Aorta (tissue), 5 donors: ENCODE data around the gene PROS1. TPM values are rescaled to one million over a fixed set of nuclear protein-coding genes. Genes with fewer than 3 reads are reported as not detected.
A peak's percentile ranks its signal among the peaks of the same experiment; 100 is the strongest.
"Not testable (repeated sequence)": the region's sequence is repeated elsewhere in the genome, so short reads cannot be mapped to it uniquely, and the experiment has no call there.

ENCODE experiments used
- ATAC-seq: fragments of 200-7000 bp; cut with Tn5 transposase; one replicate; pipeline ENCODE4 v1.9.1; 2022; ENCODE audit warnings: moderate library complexity; ENCODE audit not compliant: low FRiP score
- DNase-seq, 2 donors: peaks; one replicate each; pipeline ENCODE4 v3.0.0-alpha.2; 2020
- H3K27ac ChIP-seq, 2 donors: one replicate each; pipeline ENCODE4 v1.5.1; 2013; ENCODE audit warnings: low read length in 2 of 2, mild to moderate bottlenecking in 2 of 2, moderate library complexity in 2 of 2, control low read depth in 1 of 2, inconsistent platforms in 1 of 2, low read depth in 1 of 2
- H3K27me3 ChIP-seq, 2 donors: one replicate each; pipeline ENCODE4 v1.6.1; 2013; ENCODE audit warnings: control low read depth in 1 of 2, low read length in 1 of 2, mild to moderate bottlenecking in 1 of 2, moderate library complexity in 1 of 2; ENCODE audit not compliant: insufficient read depth in 2 of 2, control insufficient read depth in 1 of 2
- H3K36me3 ChIP-seq, 2 donors: one replicate each; pipeline ENCODE4 v1.6.1; 2013; ENCODE audit warnings: control low read depth in 1 of 2, low read length in 1 of 2, mild to moderate bottlenecking in 1 of 2; ENCODE audit not compliant: insufficient read depth in 2 of 2, control insufficient read depth in 1 of 2
- H3K4me1 ChIP-seq, 2 donors: one replicate each; pipeline ENCODE4 v1.6.1; 2013; ENCODE audit warnings: low read length in 2 of 2, control low read depth in 1 of 2, mild to moderate bottlenecking in 1 of 2, moderate library complexity in 1 of 2; ENCODE audit not compliant: insufficient read depth in 2 of 2, control insufficient read depth in 1 of 2
- H3K4me3 ChIP-seq, 2 donors: one replicate each; pipeline ENCODE4 v1.5.1; 2013; ENCODE audit warnings: low read length in 2 of 2, control low read depth in 1 of 2, mild to moderate bottlenecking in 1 of 2
- H3K9me3 ChIP-seq: one replicate; pipeline ENCODE4 v1.6.1; 2013; ENCODE audit warnings: mild to moderate bottlenecking, low read length; ENCODE audit not compliant: control insufficient read depth
- WGBS, 2 donors: extraction: QIAGEN DNeasy Blood & Tissue Kit; methylation state at CpG; one replicate each; pipeline ENCODE4 v1.1.7; 2013; 5-methylcytosine and 5-hydroxymethylcytosine counted together
- intact Hi-C, 2 donors: fragments of 100-400 bp; cut with DNase I; formaldehyde crosslinking; loops; one replicate each; pipeline versions ENCODE4 v1.14.2 to v1.15.0; 2022
- polyA plus RNA-seq, 2 donors: library from polyadenylated mRNA; stranded (reverse); fragments of 200-250 nt; gene quantifications; one replicate each; pipeline ENCODE4 v1.2.3, GENCODE V29; 2013
- total RNA-seq, 2 donors: library from RNA; stranded (reverse); fragmentation: NEBNext Ultra II Directional; extraction: Animal tissue kit (Norgen Biotek cat#: 25700); gene quantifications; one replicate each; pipeline ENCODE4 v1.2.1, GENCODE V29; 2021
- donor health status: healthy with polysubstance abuse.
- donor health status: Bipolar disorder and iron deficiency.
- donor health status: DM: no; HTN: no; CAD: no.
- donor health status: DM: no; HTN: no; CAD: no.
- donor health status: DM: yes; HTN: yes; CAD: no.

The PROS1 gene
- total and polyA plus RNA-seq, 4 donors: 40.5 to 132 (median 103) TPM

- WGBS, 2 donors: 74 to 75% methylated on average over 3 of the region's 3 CpGs
- intact Hi-C loops: not testable (repeated sequence)
Measured at GRCh38 chr3:93878250-93879017, 95.3 kb downstream of the PROS1 start.

GRCh38 chr3:93877427-93877826 lies 96.3 kb downstream of the PROS1 start:
- 79 to 82% methylated on average over 4 of the region's 4 CpGs for WGBS, 2 donors
- H3K27me3 ChIP-seq, intact Hi-C loops, H3K4me1 ChIP-seq, DNase-seq, H3K9me3 ChIP-seq, ATAC-seq, H3K27ac ChIP-seq, H3K4me3 ChIP-seq, H3K36me3 ChIP-seq: not testable (repeated sequence)

More at GRCh38 chr3:93878250-93879017, 95.3 kb downstream of the PROS1 start:
- not testable (repeated sequence) for H3K27me3 ChIP-seq, H3K4me3 ChIP-seq, H3K9me3 ChIP-seq, H3K36me3 ChIP-seq, DNase-seq, H3K4me1 ChIP-seq, H3K27ac ChIP-seq, ATAC-seq

GRCh38 chr3:93873412-93873811 lies 100.3 kb downstream of the PROS1 start:
- ATAC-seq, H3K27ac ChIP-seq, H3K36me3 ChIP-seq, intact Hi-C loops, H3K4me1 ChIP-seq, H3K27me3 ChIP-seq, H3K9me3 ChIP-seq, H3K4me3 ChIP-seq, DNase-seq: not testable (repeated sequence)

GRCh38 chr3:93867425-93867824 lies 106.3 kb downstream of the PROS1 start:
- Histone ChIP-seq H3K9me3 (no peaks in the 10 kb centered on the region), H3K4me3 (no peak overlapping the region), H3K4me1 (no peaks in the 10 kb centered on the region), H3K36me3 (no peaks in the 10 kb centered on the region), H3K27me3 (no peaks in the 10 kb centered on the region), H3K27ac (no peak overlapping the region)
- DNase-seq (no peak), ATAC-seq (no peak)
- intact Hi-C loops: no loop called here

- H3K9me3 ChIP-seq: peaks cover 1% of the 10 kb centered on the region
- no peak overlapping the region for H3K27ac ChIP-seq
- no peak for ATAC-seq
- no peaks in the 10 kb centered on the region for H3K4me1 ChIP-seq
- no peak overlapping the region for H3K4me3 ChIP-seq
- no peaks in the 10 kb centered on the region for H3K27me3 ChIP-seq
- no peak for DNase-seq
- H3K36me3 ChIP-seq: no peaks in the 10 kb centered on the region
- 65 to 70% methylated on average over 2 of the region's 2 CpGs for WGBS, 2 donors
- intact Hi-C loops: no loop called here
Measured at GRCh38 chr3:93861017-93861416, 112.7 kb downstream of the PROS1 start.

DNA sequence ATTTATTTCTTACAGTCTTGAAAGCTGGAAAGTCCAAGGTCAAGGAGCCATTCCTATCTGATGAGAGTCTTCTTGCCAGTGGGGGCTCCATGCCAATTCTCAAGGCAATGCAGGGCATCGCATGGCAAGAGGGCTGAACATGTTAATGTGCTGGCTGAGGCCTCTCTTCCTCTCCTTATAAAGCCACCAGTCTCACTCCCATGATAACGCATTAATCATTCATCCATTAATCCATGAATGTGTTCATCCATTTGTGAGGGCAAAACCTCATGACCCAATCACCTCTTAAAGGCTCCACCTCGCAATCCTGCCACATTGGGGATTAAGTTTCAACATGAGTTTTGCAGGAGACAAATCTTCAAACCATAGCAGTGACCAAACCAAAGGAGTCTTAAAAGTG lies 118.3 kb downstream of the PROS1 start:
- WGBS, 2 donors: 77 to 78% methylated on average over 3 of the region's 3 CpGs

DNA sequence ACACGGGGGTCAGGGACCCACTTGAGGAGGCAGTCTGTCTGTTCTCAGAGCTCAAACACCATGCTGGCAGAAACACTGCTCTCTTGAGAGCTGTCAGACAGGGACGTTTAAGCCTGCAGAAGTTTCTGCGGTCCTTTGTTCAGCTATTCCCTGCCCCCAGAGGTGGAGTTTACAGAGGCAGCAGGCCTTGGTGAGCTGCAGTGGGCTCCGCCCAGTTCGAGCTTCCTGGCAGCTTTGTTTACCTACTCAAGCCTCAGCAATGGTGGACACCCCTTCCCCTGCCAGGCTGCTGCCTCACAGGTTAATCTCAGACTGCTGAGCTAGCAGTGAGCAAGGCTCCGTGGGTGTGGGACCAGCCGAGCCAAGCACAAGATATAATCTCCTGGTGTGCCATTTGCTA lies 121.5 kb downstream of the PROS1 start:
- ATAC-seq, H3K36me3 ChIP-seq, H3K4me1 ChIP-seq, H3K27me3 ChIP-seq, H3K4me3 ChIP-seq, intact Hi-C loops, DNase-seq, H3K27ac ChIP-seq, H3K9me3 ChIP-seq: not testable (repeated sequence)
- WGBS, 2 donors: 80 to 86% methylated on average over 7 of the region's 7 CpGs

More for the DNA sequence above, 118.3 kb downstream of the PROS1 start:
- H3K4me3 ChIP-seq: no peak overlapping the region
- H3K36me3 ChIP-seq: no peaks in the 10 kb centered on the region
- intact Hi-C loops: no loop called here
- ATAC-seq (no peak), DNase-seq (no peak)
- H3K27ac ChIP-seq: no peak overlapping the region
- no peaks in the 10 kb centered on the region for H3K27me3 ChIP-seq
- H3K4me1 ChIP-seq: no peaks in the 10 kb centered on the region
- H3K9me3 ChIP-seq: no peaks in the 10 kb centered on the region

- DNase-seq: no peak
Measured at GRCh38 chr3:93843981-93844380, 129.7 kb downstream of the PROS1 start.

GRCh38 chr3:93839193-93839592 lies 134.5 kb downstream of the PROS1 start:
- WGBS, 2 donors: 35 to 38% methylated on average over 1 of the region's 1 CpG
- H3K9me3 ChIP-seq, ATAC-seq, H3K4me1 ChIP-seq, H3K4me3 ChIP-seq, DNase-seq, H3K36me3 ChIP-seq, H3K27ac ChIP-seq, H3K27me3 ChIP-seq, intact Hi-C loops: not testable (repeated sequence)

More at GRCh38 chr3:93843981-93844380, 129.7 kb downstream of the PROS1 start:
- 12 to 37% methylated on average over 5 of the region's 5 CpGs for WGBS, 2 donors
- no peaks in the 10 kb centered on the region for H3K9me3 ChIP-seq
- H3K4me3 ChIP-seq: no peak overlapping the region
- H3K4me1 ChIP-seq: peaks cover 0 to 2% of the 10 kb centered on the region in 2 donors
- H3K27me3 ChIP-seq: no peaks in the 10 kb centered on the region
- no peaks in the 10 kb centered on the region for H3K36me3 ChIP-seq
- intact Hi-C loops: loop anchor here in 1 of 2 donors (10.0 kb wide), 1 partner anchor 61 kb away; no protein-coding TSS in a partner anchor
- H3K27ac ChIP-seq: no peak overlapping the region
- peak; percentile 88 for ATAC-seq
